Measurements from ENCODE around the gene HYKK. TPM values are rescaled to one million over a fixed set of nuclear protein-coding genes. Genes with fewer than 3 reads are reported as not detected.

The HYKK gene
- total and polyA plus RNA-seq, 8 donors = 2.3 to 5.1 (median 3.1) TPM

GRCh38 chr15:78565951-78566774 lies 58.8 kb downstream of the HYKK start:
- ATAC-seq = peak; percentile 22 to 39 (median 36)
- H3K9me3 ChIP-seq = no peaks in the 10 kb centered on the region
- FAIRE-seq = no peak
- peaks cover 0 to 4% (median 0%) of the 10 kb centered on the region in 3 donors for H3K4me1 ChIP-seq
- H3K27me3 ChIP-seq = no peaks in the 10 kb centered on the region
- peak in 1 of 6 donors; percentile 17 for DNase-seq
- whole genome bisulfite sequencing, 2 donors = 2 to 3% methylated on average over 19 of the region's 19 CpGs
- peak in 1 of 4 donors; percentile 11 for TF ChIP-seq CTCF (IDR thresholded peaks at IDR 0.05)
- H3K36me3 ChIP-seq = no peaks in the 10 kb centered on the region
- H3K4me3 ChIP-seq = peak overlapping the region; percentile 41 to 60 (median 52)
- peak overlapping the region in 2 of 4 donors; percentile 64 to 72 for H3K27ac ChIP-seq
- intact Hi-C loops (cut with DNase I) = no loop called here

GRCh38 chr15:78567531-78567930 lies 60.2 kb downstream of the HYKK start:
- FAIRE-seq = no peak
- no peak for ATAC-seq
- Histone ChIP-seq H3K4me1 (peaks cover 0 to 4% (median 0%) of the 10 kb centered on the region in 3 donors), H3K9me3 (no peaks in the 10 kb centered on the region), H3K4me3 (no peak overlapping the region), H3K36me3 (no peaks in the 10 kb centered on the region), H3K27me3 (no peaks in the 10 kb centered on the region), H3K27ac (no peak overlapping the region)
- WGBS, 2 donors = 72 to 81% methylated on average over 4 of the region's 4 CpGs
- TF ChIP-seq CTCF (IDR thresholded peaks at IDR 0.05) = no peak
- intact Hi-C loops (cut with DNase I) = no loop called here
- no peak for DNase-seq

GRCh38 chr15:78570710-78571109 lies 63.3 kb downstream of the HYKK start:
- FAIRE-seq = no peak
- no peak for TF ChIP-seq CTCF (IDR thresholded peaks at IDR 0.05)
- ATAC-seq = no peak
- no peak for DNase-seq
- Histone ChIP-seq H3K27me3 (no peaks in the 10 kb centered on the region), H3K9me3 (no peaks in the 10 kb centered on the region), H3K4me3 (no peak overlapping the region), H3K36me3 (no peaks in the 10 kb centered on the region), H3K27ac (no peak overlapping the region), H3K4me1 (peaks cover 0 to 4% (median 0%) of the 10 kb centered on the region in 3 donors)
- intact Hi-C loops (cut with DNase I) = no loop called here
- WGBS, 2 donors = 75 to 85% methylated on average over 2 of the region's 2 CpGs

GRCh38 chr15:78571382-78571781 lies 64.0 kb downstream of the HYKK start:
- ATAC-seq = no peak
- Histone ChIP-seq H3K4me1 (peaks cover 0 to 3% (median 0%) of the 10 kb centered on the region in 3 donors), H3K36me3 (no peaks in the 10 kb centered on the region), H3K9me3 (no peaks in the 10 kb centered on the region), H3K4me3 (no peak overlapping the region), H3K27me3 (no peaks in the 10 kb centered on the region), H3K27ac (no peak overlapping the region)
- WGBS, 2 donors = 61 to 73% methylated on average over 4 of the region's 4 CpGs
- TF ChIP-seq CTCF (IDR thresholded peaks at IDR 0.05) = no peak
- intact Hi-C loops (cut with DNase I) = no loop called here
- no peak for DNase-seq
- no peak for FAIRE-seq

- Histone ChIP-seq H3K4me3 (no peak overlapping the region), H3K36me3 (no peaks in the 10 kb centered on the region), H3K27me3 (no peaks in the 10 kb centered on the region), H3K9me3 (no peaks in the 10 kb centered on the region), H3K4me1 (no peaks in the 10 kb centered on the region), H3K27ac (no peak overlapping the region)
- intact Hi-C loops (cut with DNase I) = no loop called here
- WGBS, 2 donors = 21 to 29% methylated on average over 4 of the region's 4 CpGs
- FAIRE-seq (no peak), DNase-seq (no peak), ATAC-seq (no peak)
- no peak for TF ChIP-seq CTCF (IDR thresholded peaks at IDR 0.05)
Measured at GRCh38 chr15:78573416-78573815, 66.0 kb downstream of the HYKK start.

Data from pancreas (tissue), 10 donors.